H9 (cell line): ENCODE measurements around the gene ZBTB38. TPM values are rescaled to one million over a fixed set of nuclear protein-coding genes. Genes with fewer than 3 reads are reported as not detected.

Source experiments
- DNase-seq: peaks from one replicate; pipeline ENCODE4 v3.0.0-alpha.2; 2017
- H2AFZ ChIP-seq: one replicate; pipeline ENCODE4 v1.6.1; 2013; ENCODE audit warnings: mild to moderate bottlenecking, low read length, control low read depth, moderate library complexity
- H2AK5ac ChIP-seq: 2 replicates; pipeline ENCODE4 v1.6.1; 2013; ENCODE audit warnings: low read length, control low read depth, mixed read lengths; ENCODE audit not compliant: insufficient read length
- H2BK120ac ChIP-seq: one replicate; pipeline ENCODE4 v1.6.1; 2013; ENCODE audit warnings: low read depth, mild to moderate bottlenecking, low read length, control low read depth, inconsistent platforms; ENCODE audit not compliant: poor library complexity, severe bottlenecking
- H2BK12ac ChIP-seq: 2 replicates; pipeline ENCODE4 v1.6.1; 2013; ENCODE audit warnings: low read length, control low read depth, mixed read lengths, low read depth; ENCODE audit not compliant: insufficient read length
- H2BK15ac ChIP-seq: 2 replicates; pipeline ENCODE4 v1.6.1; 2013; ENCODE audit warnings: low read depth, low read length, control low read depth
- H2BK20ac ChIP-seq: one replicate; pipeline ENCODE4 v1.6.1; 2013; ENCODE audit warnings: low read depth, mild to moderate bottlenecking, low read length, control low read depth, inconsistent platforms; ENCODE audit not compliant: poor library complexity, severe bottlenecking
- H2BK5ac ChIP-seq: 2 replicates; pipeline ENCODE4 v1.6.1; 2013; ENCODE audit warnings: low read length, control low read depth, mixed read lengths; ENCODE audit not compliant: insufficient read length
- H3K14ac ChIP-seq: 2 replicates; pipeline ENCODE4 v1.6.1; 2013; ENCODE audit warnings: low read length, control low read depth; ENCODE audit not compliant: insufficient read depth
- H3K18ac ChIP-seq: 2 replicates; pipeline ENCODE4 v1.6.1; 2013; ENCODE audit warnings: low read depth, mild to moderate bottlenecking, mixed read lengths, low read length, control low read depth; ENCODE audit not compliant: insufficient read length
- H3K23ac ChIP-seq: 2 replicates; pipeline ENCODE4 v1.6.1; 2013; ENCODE audit warnings: low read length, control low read depth, mixed read lengths, low read depth; ENCODE audit not compliant: insufficient read length
- H3K23me2 ChIP-seq: 2 replicates; pipeline ENCODE4 v1.6.1; 2013; ENCODE audit warnings: low read depth, mild to moderate bottlenecking, mixed read lengths, low read length, control low read depth; ENCODE audit not compliant: insufficient read length, poor library complexity, severe bottlenecking
- H3K27ac ChIP-seq: 2 replicates; pipeline ENCODE4 v1.5.1; 2013; ENCODE audit warnings: low read length, control low read depth, mixed read lengths, low read depth; ENCODE audit not compliant: insufficient read length
- H3K27me3 ChIP-seq: 2 replicates; pipeline ENCODE4 v1.6.1; 2013; ENCODE audit warnings: low read length, control low read depth, inconsistent platforms; ENCODE audit not compliant: insufficient read depth
- H3K4ac ChIP-seq: 2 replicates; pipeline ENCODE4 v1.6.1; 2013; ENCODE audit warnings: low read depth, mild to moderate bottlenecking, control low read depth, inconsistent platforms, low read length, moderate library complexity
- H3K4me1 ChIP-seq: 2 replicates; pipeline ENCODE4 v1.6.1; 2013; ENCODE audit warnings: low read length, control low read depth, inconsistent platforms; ENCODE audit not compliant: insufficient read depth
- H3K4me2 ChIP-seq: 2 replicates; pipeline ENCODE4 v1.6.1; 2013; ENCODE audit warnings: low read length, control low read depth, mixed read lengths; ENCODE audit not compliant: insufficient read length, insufficient read depth
- H3K56ac ChIP-seq: 2 replicates; pipeline ENCODE4 v1.6.1; 2013; ENCODE audit warnings: low read depth, mild to moderate bottlenecking, mixed read lengths, low read length, control low read depth; ENCODE audit not compliant: insufficient read length
- H3K79me1 ChIP-seq: 2 replicates; pipeline ENCODE4 v1.6.1; 2013; ENCODE audit warnings: low read depth, mild to moderate bottlenecking, moderate library complexity, low read length, control low read depth, inconsistent platforms; ENCODE audit not compliant: insufficient read depth, poor library complexity, severe bottlenecking
- H3K79me2 ChIP-seq: 2 replicates; pipeline ENCODE4 v1.6.1; 2013; ENCODE audit warnings: low read length, control low read depth, inconsistent platforms; ENCODE audit not compliant: insufficient read depth
- H3K9ac ChIP-seq: 2 replicates; pipeline ENCODE4 v1.6.1; 2013; ENCODE audit warnings: low read length, control low read depth, mixed read lengths; ENCODE audit not compliant: insufficient read length; ENCODE audit errors: extremely low read depth
- H3K9me3 ChIP-seq: one replicate; pipeline ENCODE4 v1.6.1; 2013; ENCODE audit warnings: low read depth, low read length, inconsistent platforms; ENCODE audit not compliant: control insufficient read depth
- H3T11ph ChIP-seq: one replicate; pipeline ENCODE4 v1.6.1; 2013; ENCODE audit warnings: mild to moderate bottlenecking, low read length, control low read depth, inconsistent platforms
- H4K20me1 ChIP-seq: one replicate; pipeline ENCODE4 v1.6.1; 2013; ENCODE audit not compliant: control insufficient read depth, insufficient read length, insufficient read depth
- H4K5ac ChIP-seq: 2 replicates; pipeline ENCODE4 v1.6.1; 2013; ENCODE audit warnings: low read depth, mild to moderate bottlenecking, mixed read lengths, low read length, control low read depth; ENCODE audit not compliant: insufficient read length
- H4K8ac ChIP-seq: replicated peaks from 2 replicates; pipeline ENCODE4 v1.6.1; 2013; ENCODE audit warnings: low read length, control low read depth, mixed read lengths, low read depth; ENCODE audit not compliant: insufficient read length
- H4K91ac ChIP-seq: 2 replicates; pipeline ENCODE4 v1.6.1; 2013; ENCODE audit warnings: low read depth, mild to moderate bottlenecking, moderate library complexity, mixed read lengths, low read length, control low read depth; ENCODE audit not compliant: insufficient read length
- H3K27ac Mint-ChIP-seq, 3 experiments: 2 replicates in 2 of 3; 3 replicates in 1 of 3; pipeline ENCODE4 v1.8.0; 2020 to 2021; ENCODE audit warnings: mixed read lengths in 3 of 3, mild to moderate bottlenecking in 1 of 3, moderate library complexity in 1 of 3
- H3K27me3 Mint-ChIP-seq: 2 replicates; pipeline ENCODE4 v1.8.0; 2021; ENCODE audit warnings: low read depth, mild to moderate bottlenecking, moderate library complexity, mixed read lengths
- H3K36me3 Mint-ChIP-seq, 3 experiments: 2 replicates in 2 of 3; 3 replicates in 1 of 3; pipeline ENCODE4 v1.8.0; 2020 to 2021; ENCODE audit warnings: low read depth in 3 of 3, mixed read lengths in 3 of 3; ENCODE audit not compliant: insufficient read depth in 1 of 3
- H3K4me1 Mint-ChIP-seq, 2 experiments: 2 replicates each; pipeline ENCODE4 v1.8.0; 2020; ENCODE audit warnings: mixed read lengths in 2 of 2
- H3K4me3 Mint-ChIP-seq, 2 experiments: 2 replicates in 1 of 2; 3 replicates in 1 of 2; pipeline ENCODE4 v1.8.0; 2020 to 2021; ENCODE audit warnings: mild to moderate bottlenecking in 2 of 2, mixed read lengths in 2 of 2, moderate library complexity in 1 of 2
- H3K9me3 Mint-ChIP-seq, 2 experiments: 2 replicates in 1 of 2; 3 replicates in 1 of 2; pipeline ENCODE4 v1.8.0; 2020; ENCODE audit warnings: mild to moderate bottlenecking in 2 of 2, mixed read lengths in 2 of 2, moderate library complexity in 1 of 2
- CTCF ChIP-seq: fragments of 200-600 bp; sonication (generic); conservative IDR thresholded peaks from 3 replicates; pipeline ENCODE4 v1.8.0; 2021; ENCODE audit warnings: antibody characterized with exemption, mild to moderate bottlenecking
- WGBS: extraction: QIAGEN DNeasy Blood & Tissue Kit; methylation state at CpG from one replicate; pipeline ENCODE4 v1.1.7; 2013; ENCODE audit warnings: missing lambda C conversion rate, low lambda C conversion rate, mixed read lengths; ENCODE audit not compliant: insufficient read length; ENCODE audit errors: extremely low coverage; 5-methylcytosine and 5-hydroxymethylcytosine counted together
- total RNA-seq: library from RNA; stranded (reverse); gene quantifications from 2 replicates; pipeline ENCODE4 v1.2.1, GENCODE V29; 2021

The ZBTB38 gene
- total RNA-seq, 1 experiment from 2014 or later: 14.6 TPM

GRCh38 chr3:141384575-141384974, 16.3 kb downstream of the ZBTB38 start:
- peaks cover 2% of the 10 kb centered on the region; the same call in 1 of the 2 replicates for H3K27me3 ChIP-seq

More at GRCh38 chr3:141384575-141384974, 16.3 kb downstream of the ZBTB38 start:
- no peak overlapping the region for H2BK12ac ChIP-seq
- no peaks in the 10 kb centered on the region for H3K79me1 ChIP-seq
- no peak overlapping the region for H3K27ac ChIP-seq
- H3K79me2 ChIP-seq: no peaks in the 10 kb centered on the region
- TF ChIP-seq CTCF: no peak
- no peak overlapping the region for H2BK15ac ChIP-seq
- no peak overlapping the region for H3K23ac ChIP-seq
- H2AFZ ChIP-seq: no peak overlapping the region
- H3K4me1 ChIP-seq: peaks cover 2% of the 10 kb centered on the region; the same call in 1 of the 2 replicates
- no peak overlapping the region for H3K4ac ChIP-seq
- no peaks in the 10 kb centered on the region for H3K9me3 ChIP-seq
- H3K4me2 ChIP-seq: no peak overlapping the region
- no peak overlapping the region for H3K9ac ChIP-seq
- H2BK120ac ChIP-seq: no peak overlapping the region
- Mint-ChIP-seq H3K4me1 (peaks cover 34 to 57% of the 10 kb centered on the region in 2 experiments), H3K36me3 (no peaks in the 10 kb centered on the region), H3K27me3 (no peaks in the 10 kb centered on the region), H3K4me3 (no peak overlapping the region; a peak in 1 of 5 replicates), H3K9me3 (no peaks in the 10 kb centered on the region), H3K27ac (no peak overlapping the region)
- no peak overlapping the region for H2BK5ac ChIP-seq
- H4K8ac ChIP-seq: no peak overlapping the region
- H3K18ac ChIP-seq: no peak overlapping the region
- DNase-seq: no peak
- H4K91ac ChIP-seq: no peak overlapping the region
- H3K14ac ChIP-seq: no peak overlapping the region
- no peak overlapping the region for H3T11ph ChIP-seq
- no peak overlapping the region for H3K56ac ChIP-seq
- no peak overlapping the region for H2BK20ac ChIP-seq
- no peaks in the 10 kb centered on the region for H4K20me1 ChIP-seq
- no CpG with 5 or more reads among the region's 5 CpGs for WGBS
- no peak overlapping the region for H2AK5ac ChIP-seq
- H4K5ac ChIP-seq: no peak overlapping the region
- no peaks in the 10 kb centered on the region for H3K23me2 ChIP-seq
